Bronchial epithelial cell (primary cell): ENCODE data around the gene RGS6. TPM values are rescaled to one million over a fixed set of nuclear protein-coding genes. Genes with fewer than 3 reads are reported as not detected.

Source experiments
- DNase-seq: peaks from one replicate; pipeline ENCODE4 v3.0.0-alpha.2; 2010; ENCODE audit warnings: low read depth
- FAIRE-seq: peaks from 2 replicates; lab custom pipeline; 2011; peaks lifted over from hg19 to GRCh38; lab: Jason Lieb, UNC
- H3K27me3 ChIP-seq: 2 replicates; pipeline ENCODE4 v1.5.1; 2011; ENCODE audit warnings: low read length; ENCODE audit not compliant: control insufficient read depth, insufficient read depth
- H3K36me3 ChIP-seq: 2 replicates; pipeline ENCODE4 v1.5.1; 2011; ENCODE audit warnings: low read length; ENCODE audit not compliant: control insufficient read depth, insufficient read depth
- H3K4me3 ChIP-seq: 2 replicates; pipeline ENCODE4 v1.5.1; 2011; ENCODE audit warnings: mild to moderate bottlenecking, low read depth, low read length, control low read depth
- total RNA-seq: library from RNA; depleted of rRNA; stranded (reverse); fragments of >200 nt; gene quantifications from 2 replicates; pipeline ENCODE4 v1.2.1, GENCODE V29; 2014
- TF ChIP-seq, protein P1 (sequence below): IDR thresholded peaks from 2 replicates; pipeline ENCODE4 v1.5.1; 2011; ENCODE audit warnings: mild to moderate bottlenecking, moderate library complexity, low read length, control low read depth, inconsistent platforms; ENCODE audit not compliant: insufficient read depth, severe bottlenecking

RGS6 gene
- total RNA-seq, 1 donor from 2014 or later = not detected

DNA sequence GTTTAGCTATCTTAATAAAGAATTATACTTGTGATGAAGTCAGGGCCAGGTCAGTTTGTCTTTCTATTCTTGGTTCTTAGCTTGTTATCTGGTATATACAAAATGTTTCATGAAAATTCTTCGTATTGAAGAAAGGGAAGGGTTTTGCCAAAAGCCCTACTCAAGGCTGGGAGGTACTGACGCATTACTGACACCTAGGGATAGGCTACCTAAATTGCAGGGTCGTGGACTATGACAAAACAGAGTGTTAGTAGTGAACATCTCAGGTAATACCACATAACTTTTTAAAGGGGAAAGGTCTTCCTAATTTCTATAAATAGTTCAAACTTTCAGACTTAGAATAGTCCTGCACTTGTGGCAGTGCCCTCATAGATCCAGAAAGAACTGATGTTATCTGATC is 246.3 kb downstream of the RGS6 start:
- TF ChIP-seq, protein P1, sequence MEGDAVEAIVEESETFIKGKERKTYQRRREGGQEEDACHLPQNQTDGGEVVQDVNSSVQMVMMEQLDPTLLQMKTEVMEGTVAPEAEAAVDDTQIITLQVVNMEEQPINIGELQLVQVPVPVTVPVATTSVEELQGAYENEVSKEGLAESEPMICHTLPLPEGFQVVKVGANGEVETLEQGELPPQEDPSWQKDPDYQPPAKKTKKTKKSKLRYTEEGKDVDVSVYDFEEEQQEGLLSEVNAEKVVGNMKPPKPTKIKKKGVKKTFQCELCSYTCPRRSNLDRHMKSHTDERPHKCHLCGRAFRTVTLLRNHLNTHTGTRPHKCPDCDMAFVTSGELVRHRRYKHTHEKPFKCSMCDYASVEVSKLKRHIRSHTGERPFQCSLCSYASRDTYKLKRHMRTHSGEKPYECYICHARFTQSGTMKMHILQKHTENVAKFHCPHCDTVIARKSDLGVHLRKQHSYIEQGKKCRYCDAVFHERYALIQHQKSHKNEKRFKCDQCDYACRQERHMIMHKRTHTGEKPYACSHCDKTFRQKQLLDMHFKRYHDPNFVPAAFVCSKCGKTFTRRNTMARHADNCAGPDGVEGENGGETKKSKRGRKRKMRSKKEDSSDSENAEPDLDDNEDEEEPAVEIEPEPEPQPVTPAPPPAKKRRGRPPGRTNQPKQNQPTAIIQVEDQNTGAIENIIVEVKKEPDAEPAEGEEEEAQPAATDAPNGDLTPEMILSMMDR = no peak
- Histone ChIP-seq H3K36me3 (no peaks in the 10 kb centered on the region), H3K27me3 (no peaks in the 10 kb centered on the region), H3K4me3 (no peak overlapping the region)
- no peak for FAIRE-seq
- DNase-seq = no peak

DNA sequence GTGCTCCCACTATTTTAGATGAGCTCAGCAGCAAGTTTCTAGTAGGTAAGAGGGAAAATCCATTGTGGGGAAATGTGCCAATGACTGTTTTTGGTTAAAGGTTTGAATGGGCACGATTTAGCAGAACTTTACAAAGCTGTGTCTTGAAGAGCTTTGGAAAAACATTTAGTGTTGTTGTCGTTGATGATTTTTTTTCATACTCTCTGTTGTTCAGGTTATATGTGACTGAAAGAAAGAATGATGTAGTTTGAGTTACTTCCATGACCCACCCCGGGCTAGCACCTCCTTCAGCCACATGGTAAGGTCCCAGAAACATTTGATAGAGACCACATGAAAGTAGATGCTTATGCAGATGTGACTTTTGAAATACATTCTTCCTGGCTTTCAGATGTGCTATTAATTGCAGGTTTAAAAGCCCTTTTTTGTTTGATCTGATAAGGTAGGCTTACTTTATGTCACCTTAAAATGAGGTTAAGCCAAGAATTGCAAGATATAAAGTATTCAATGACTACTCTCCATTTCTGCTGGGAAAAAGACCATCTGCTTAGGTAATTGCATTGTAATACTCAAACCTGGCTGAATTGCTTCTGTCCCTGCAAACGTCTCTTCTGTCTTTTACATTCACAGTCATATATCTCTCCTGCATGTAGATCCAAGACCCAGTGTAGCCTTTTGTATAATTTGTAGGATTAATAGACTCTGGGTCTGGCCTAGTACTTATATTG is 250.6 kb downstream of the RGS6 start:
- Histone ChIP-seq H3K36me3 (no peaks in the 10 kb centered on the region), H3K27me3 (no peaks in the 10 kb centered on the region), H3K4me3 (no peak overlapping the region)
- FAIRE-seq = no peak
- DNase-seq = no peak
- TF ChIP-seq, protein P1 = no peak

DNA sequence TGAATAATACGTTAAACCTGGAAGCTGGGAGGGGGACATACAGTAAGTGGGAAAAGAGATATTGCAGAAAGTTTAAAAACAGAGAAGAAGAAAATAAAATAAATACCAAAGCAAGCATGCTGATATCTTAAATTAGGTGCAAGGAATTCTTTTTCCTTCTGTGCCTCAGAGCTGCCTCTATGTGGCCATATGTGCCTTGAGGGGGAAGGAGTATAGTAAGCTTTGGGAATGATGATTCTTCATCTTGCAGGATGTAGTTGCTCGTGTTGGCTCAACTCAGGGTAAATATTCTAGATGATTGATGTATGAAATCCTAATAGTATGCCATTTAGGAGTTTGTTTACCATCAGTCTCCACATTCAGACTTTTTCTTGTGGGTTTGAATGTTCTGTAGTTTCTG is 251.4 kb downstream of the RGS6 start:
- Histone ChIP-seq H3K27me3 (no peaks in the 10 kb centered on the region), H3K4me3 (no peak overlapping the region), H3K36me3 (no peaks in the 10 kb centered on the region)
- DNase-seq (no peak), FAIRE-seq (no peak)
- TF ChIP-seq, protein P1 = no peak

DNA sequence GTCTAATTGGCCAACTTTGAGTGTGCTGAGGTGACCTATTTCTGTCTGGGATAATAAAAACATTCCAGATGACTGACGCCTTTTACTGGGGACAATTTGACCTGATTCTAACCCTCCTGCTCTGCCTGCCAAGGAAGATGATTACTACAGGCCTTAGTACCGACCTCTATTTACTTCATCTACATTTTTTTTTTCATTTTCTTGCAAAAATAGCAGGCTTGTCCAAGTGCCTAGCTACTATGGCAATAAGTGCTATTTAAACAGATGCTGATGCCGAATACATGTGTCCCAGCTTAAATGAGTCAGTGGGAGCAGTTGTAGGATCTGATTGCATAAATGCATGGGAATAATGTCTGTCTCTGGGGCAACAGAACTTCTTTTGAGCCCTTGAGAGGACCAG is 254.3 kb downstream of the RGS6 start:
- no peak overlapping the region for H3K4me3 ChIP-seq
- no peaks in the 10 kb centered on the region for H3K27me3 ChIP-seq
- FAIRE-seq = no peak
- no peak for DNase-seq
- H3K36me3 ChIP-seq = no peaks in the 10 kb centered on the region
- TF ChIP-seq, protein P1 = no peak

DNA sequence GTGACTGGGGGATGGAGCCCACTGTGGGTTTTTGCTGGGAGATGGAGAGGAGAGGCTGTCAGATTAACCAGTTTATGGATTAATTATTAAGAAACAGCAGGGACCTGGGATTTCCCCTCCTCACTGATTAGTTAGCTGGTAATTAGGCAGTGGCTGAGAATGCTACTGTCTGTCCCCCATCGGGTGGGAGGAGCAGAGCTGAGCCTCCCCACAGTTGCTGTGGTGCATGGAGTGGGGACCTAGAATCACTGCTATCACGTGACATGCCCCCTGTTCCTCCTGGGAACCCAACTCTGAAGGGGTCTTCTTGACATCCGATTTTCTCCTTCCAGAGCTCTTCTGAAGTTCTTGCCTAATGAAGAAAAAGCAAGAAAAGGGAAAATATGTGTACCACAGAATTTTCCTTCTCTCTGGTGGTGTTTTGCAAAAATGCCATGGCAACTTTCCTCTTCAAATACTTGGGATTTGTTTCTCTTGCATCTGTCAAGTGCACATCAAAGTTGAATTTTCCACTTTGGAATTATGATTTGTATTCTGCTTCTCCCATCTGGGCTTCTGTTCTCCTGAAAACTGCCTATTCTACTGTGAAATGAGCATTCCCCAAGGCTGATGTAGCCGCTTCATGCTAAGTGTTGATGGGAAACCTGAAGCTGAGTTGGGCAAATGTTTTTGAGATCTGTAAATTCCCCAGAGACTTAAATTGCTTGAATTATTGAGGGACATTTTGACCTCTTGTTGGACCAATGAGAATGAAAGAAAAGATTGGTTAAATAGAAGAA is 264.2 kb downstream of the RGS6 start:
- no peaks in the 10 kb centered on the region for H3K27me3 ChIP-seq
- TF ChIP-seq, protein P1 = no peak
- FAIRE-seq (no peak), DNase-seq (no peak)
- H3K4me3 ChIP-seq = no peak overlapping the region
- no peaks in the 10 kb centered on the region for H3K36me3 ChIP-seq
